SK-N-SH treated with all-trans-retinoic acid at 6 μM for 48 hours (cell line): ENCODE measurements around the gene GPC6.

Experiments
- BACH2 ChIP-seq: fragments of 250-450 bp; sonication (Bioruptor Pico); IDR thresholded peaks from 2 replicates; pipeline ENCODE4 v1.9.0; 2021; ENCODE audit warnings: mild to moderate bottlenecking, borderline replicate concordance
- CREB5 ChIP-seq: fragments of 250-450 bp; sonication (Bioruptor Pico); IDR thresholded peaks from 2 replicates; pipeline ENCODE4 v1.5.1; 2020; ENCODE audit warnings: low read depth, mild to moderate bottlenecking, moderate library complexity
- CSDC2 ChIP-seq: fragments of 250-450 bp; sonication (Bioruptor Pico); IDR thresholded peaks from 2 replicates; pipeline ENCODE4 v1.5.0; 2020; ENCODE audit warnings: mild to moderate bottlenecking, moderate library complexity
- ESRRG ChIP-seq: fragments of 250-450 bp; sonication (Bioruptor Pico); IDR thresholded peaks from 2 replicates; pipeline ENCODE4 v1.6.1; 2021; ENCODE audit warnings: mild to moderate bottlenecking
- GLIS3 ChIP-seq: fragments of 250-450 bp; sonication (Bioruptor Pico); IDR thresholded peaks from 2 replicates; pipeline ENCODE4 v1.5.0; 2020; ENCODE audit warnings: mild to moderate bottlenecking, moderate library complexity
- ISL1 ChIP-seq: fragments of 250-450 bp; sonication (Bioruptor Pico); IDR thresholded peaks from 2 replicates; pipeline ENCODE4 v2.1.2; 2022; ENCODE audit warnings: mild to moderate bottlenecking, moderate library complexity
- OSR1 ChIP-seq: fragments of 250-450 bp; sonication (Bioruptor Pico); IDR thresholded peaks from 2 replicates; pipeline ENCODE4 v1.8.0; 2022; ENCODE audit warnings: moderate library complexity, mild to moderate bottlenecking, inconsistent platforms
- PATZ1 ChIP-seq: fragments of 250-450 bp; sonication (Bioruptor Pico); IDR thresholded peaks from 2 replicates; pipeline ENCODE4 v1.8.0; 2020; ENCODE audit warnings: mild to moderate bottlenecking, moderate library complexity, borderline replicate concordance
- POU6F1 ChIP-seq: fragments of 250-450 bp; sonication (Bioruptor Pico); IDR thresholded peaks from 2 replicates; pipeline ENCODE4 v1.8.0; 2021; ENCODE audit warnings: low read depth, mild to moderate bottlenecking, moderate library complexity, borderline replicate concordance
- SNAI2 ChIP-seq: fragments of 250-450 bp; sonication (Bioruptor Pico); IDR thresholded peaks from 2 replicates; pipeline ENCODE4 v1.5.0; 2020; ENCODE audit warnings: mild to moderate bottlenecking, moderate library complexity
- TSHZ2 ChIP-seq: fragments of 250-450 bp; sonication (Bioruptor Pico); IDR thresholded peaks from 2 replicates; pipeline ENCODE4 v1.5.0; 2020; ENCODE audit warnings: mild to moderate bottlenecking, moderate library complexity
- ZFP3 ChIP-seq: fragments of 250-450 bp; sonication (Bioruptor Pico); IDR thresholded peaks from 2 replicates; pipeline ENCODE4 v1.5.0; 2020; ENCODE audit warnings: mild to moderate bottlenecking, moderate library complexity
- ZNF70 ChIP-seq: fragments of 450-650 bp; formaldehyde crosslinking; IDR thresholded peaks from 2 replicates; pipeline ENCODE4 v1.5.0; 2020; ENCODE audit warnings: mild to moderate bottlenecking, moderate library complexity
- ZNF8 ChIP-seq: fragments of 450-650 bp; formaldehyde crosslinking; IDR thresholded peaks from 2 replicates; pipeline ENCODE4 v1.5.0; 2020; ENCODE audit warnings: mild to moderate bottlenecking, moderate library complexity

DNA sequence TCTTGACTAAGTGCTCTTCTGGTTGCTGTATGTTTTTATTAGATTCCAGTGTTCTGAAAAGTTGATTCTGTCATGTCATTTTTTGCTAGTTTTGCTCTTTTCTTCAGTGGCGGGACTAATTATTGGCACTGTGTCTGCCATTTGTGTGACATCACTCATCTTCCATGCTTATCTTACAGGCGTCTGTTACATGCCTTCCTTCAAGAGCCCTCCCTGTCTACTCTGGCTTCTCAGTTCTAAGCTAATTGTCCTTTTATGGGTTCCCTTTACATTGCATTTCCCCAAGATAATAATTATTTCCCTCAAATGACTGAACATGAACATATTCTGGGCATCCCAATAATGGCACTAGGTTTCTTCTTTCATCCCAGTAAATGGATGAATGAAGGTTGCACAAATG, 793.8 kb downstream of the GPC6 start:
- TF ChIP-seq ZNF8 (CRISPR knock-in tag): no peak
- TF ChIP-seq CREB5 (CRISPR knock-in tag): no peak; the same call in 1 of the 2 replicates
- TF ChIP-seq ZFP3 (CRISPR knock-in tag): no peak
- no peak for TF ChIP-seq ZNF70
- TF ChIP-seq CSDC2 (CRISPR knock-in tag): no peak
- TF ChIP-seq POU6F1 (CRISPR knock-in tag): no peak
- TF ChIP-seq PATZ1: no peak
- no peak for TF ChIP-seq BACH2 (CRISPR knock-in tag)
- no peak for TF ChIP-seq ESRRG (CRISPR knock-in tag)
- TF ChIP-seq ISL1: no peak
- no peak for TF ChIP-seq SNAI2
- no peak for TF ChIP-seq OSR1 (CRISPR knock-in tag)
- TF ChIP-seq GLIS3 (CRISPR knock-in tag): no peak
- no peak for TF ChIP-seq TSHZ2 (CRISPR knock-in tag)
